Nephron (organoid): ENCODE results near the gene KCNH2.

Experiments
- H3K27ac Mint-ChIP-seq, 3 experiments: 2 replicates each; pipeline ENCODE4 v1.8.0; 2020; ENCODE audit warnings: mixed read lengths in 3 of 3, mild to moderate bottlenecking in 2 of 3, moderate library complexity in 1 of 3
- H3K27me3 Mint-ChIP-seq: 2 replicates; pipeline ENCODE4 v1.8.0; 2021; ENCODE audit warnings: low read depth, mild to moderate bottlenecking, moderate library complexity, mixed read lengths
- H3K36me3 Mint-ChIP-seq: 2 replicates; pipeline ENCODE4 v1.8.0; 2020; ENCODE audit warnings: low read depth, mixed read lengths
- H3K4me1 Mint-ChIP-seq: 2 replicates; pipeline ENCODE4 v1.8.0; 2020; ENCODE audit warnings: mixed read lengths
- H3K4me3 Mint-ChIP-seq, 3 experiments: 2 replicates each; pipeline ENCODE4 v1.8.0; 2020; ENCODE audit warnings: mild to moderate bottlenecking in 3 of 3, mixed read lengths in 3 of 3, moderate library complexity in 2 of 3
- H3K9me3 Mint-ChIP-seq: 2 replicates; pipeline ENCODE4 v1.8.0; 2020; ENCODE audit warnings: mixed read lengths
- CTCF ChIP-seq, 3 experiments: fragments of 200-600 bp; sonication (generic); IDR thresholded peaks; one replicate each; pipeline ENCODE4 v1.5.0; 2021; ENCODE audit warnings: antibody characterized with exemption in 3 of 3; ENCODE audit not compliant: unreplicated experiment in 3 of 3

KCNH2 gene

DNA sequence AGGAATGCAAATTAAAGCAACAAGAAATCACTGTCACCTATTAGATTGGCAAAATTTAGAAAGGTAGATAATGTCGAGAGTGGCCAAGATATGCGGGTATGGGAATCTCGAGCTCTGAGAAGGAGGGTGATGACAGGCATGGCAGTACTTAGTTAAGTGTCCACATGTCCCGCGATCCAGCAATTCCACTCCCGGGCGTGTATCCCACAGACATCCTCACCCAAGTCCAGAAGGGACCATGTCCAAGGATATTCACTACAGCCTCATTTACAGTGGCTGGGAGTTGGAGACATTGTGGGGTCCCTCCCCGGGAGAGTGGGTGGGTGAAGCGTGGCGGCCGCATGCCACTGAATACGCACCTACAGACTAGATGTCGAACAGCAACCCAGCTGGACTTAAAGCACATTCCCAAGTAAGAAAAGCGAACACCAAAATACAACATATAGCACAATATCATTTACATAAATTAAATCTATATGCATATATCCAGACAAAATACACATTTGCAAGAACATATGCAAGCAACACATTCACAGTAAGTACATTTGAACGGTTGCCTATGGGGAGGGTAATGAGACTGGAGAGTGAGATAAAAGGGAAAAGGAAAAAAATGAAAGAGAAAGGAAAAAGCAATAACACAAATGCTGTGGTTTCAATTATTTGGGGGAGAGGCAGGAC, 9.9 kb downstream of the KCNH2 start:
- no peaks in the 10 kb centered on the region for H3K9me3 Mint-ChIP-seq
- H3K27me3 Mint-ChIP-seq = peaks cover 10% of the 10 kb centered on the region
- no peak for TF ChIP-seq CTCF (IDR thresholded peaks at IDR 0.05; ENCODE audit: unreplicated experiment in 3 of 3)
- peak overlapping the region in 2 of 3 experiments; percentile 34 to 39 for H3K4me3 Mint-ChIP-seq
- peaks cover 85% of the 10 kb centered on the region for H3K4me1 Mint-ChIP-seq
- no peaks in the 10 kb centered on the region for H3K36me3 Mint-ChIP-seq
- peak overlapping the region in 2 of 3 experiments; percentile 60 to 80 for H3K27ac Mint-ChIP-seq

DNA sequence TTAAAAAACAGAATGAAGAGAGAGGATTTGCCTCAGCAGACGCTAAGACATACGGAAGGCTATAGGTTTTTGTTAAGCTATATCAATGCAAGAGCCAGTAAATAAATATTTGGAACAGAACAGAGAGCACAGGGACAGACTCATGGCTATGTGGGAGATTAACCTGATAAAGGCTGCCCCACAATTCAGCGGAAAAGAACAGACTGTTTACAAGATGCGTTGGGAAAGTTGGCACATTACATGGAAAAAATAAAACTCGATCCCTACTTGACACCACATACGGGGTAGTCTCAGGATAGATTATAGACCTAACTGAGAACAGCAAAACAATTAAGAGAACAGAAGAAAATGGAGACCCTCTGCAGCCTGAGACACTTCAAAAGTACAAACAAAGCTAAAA, 10.8 kb downstream of the KCNH2 start:
- Mint-ChIP-seq H3K9me3 (no peaks in the 10 kb centered on the region), H3K4me1 (peaks cover 85% of the 10 kb centered on the region), H3K36me3 (no peaks in the 10 kb centered on the region), H3K27ac (peak overlapping the region in 2 of 3 experiments; percentile 29 to 30), H3K4me3 (no peak overlapping the region), H3K27me3 (peaks cover 10% of the 10 kb centered on the region)
- TF ChIP-seq CTCF (IDR thresholded peaks at IDR 0.05; ENCODE audit: unreplicated experiment in 3 of 3) = no peak

- H3K4me3 Mint-ChIP-seq = no peak overlapping the region
- H3K4me1 Mint-ChIP-seq = peaks cover 78% of the 10 kb centered on the region
- peak in 2 of 3 experiments; percentile 20 to 34 for TF ChIP-seq CTCF (IDR thresholded peaks at IDR 0.05; ENCODE audit: unreplicated experiment in 3 of 3)
- H3K27me3 Mint-ChIP-seq = peaks cover 10% of the 10 kb centered on the region
- H3K27ac Mint-ChIP-seq = peak overlapping the region in 1 of 3 experiments; percentile 42
- H3K9me3 Mint-ChIP-seq = no peaks in the 10 kb centered on the region
- no peaks in the 10 kb centered on the region for H3K36me3 Mint-ChIP-seq
These were observed 12.1 kb downstream of the KCNH2 start for GRCh38 chr7:150966002-150966401.

DNA sequence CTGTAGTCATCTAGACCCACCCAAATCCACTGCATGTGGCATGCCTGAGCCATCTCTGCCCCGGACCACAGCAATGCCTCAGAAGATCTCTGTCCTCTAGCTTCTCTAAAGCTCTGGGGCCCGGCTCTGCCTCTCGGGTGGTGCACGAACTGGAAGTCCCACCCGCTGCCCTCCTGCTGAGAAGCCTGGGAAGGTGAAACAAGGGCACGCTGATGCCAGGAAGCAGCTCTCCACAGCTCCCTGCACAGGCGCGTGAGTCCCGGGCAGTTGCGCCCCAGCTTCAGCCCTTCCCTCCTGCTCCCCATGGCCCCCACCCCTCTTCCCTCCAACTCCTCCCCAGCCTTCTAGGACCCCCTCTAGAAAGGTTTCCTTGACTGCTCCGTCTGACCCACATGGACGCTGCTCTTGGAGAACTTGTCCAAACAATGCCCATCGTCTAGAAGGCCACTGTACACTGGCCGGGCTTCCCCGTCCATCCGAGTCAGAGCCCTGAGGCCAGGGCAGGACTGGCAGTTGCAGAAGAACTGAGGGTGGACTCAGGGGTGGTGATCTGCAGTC, 12.8 kb downstream of the KCNH2 start:
- Mint-ChIP-seq H3K36me3 (no peaks in the 10 kb centered on the region), H3K4me3 (no peak overlapping the region), H3K27ac (peak overlapping the region in 2 of 3 experiments; percentile 54 to 74), H3K4me1 (peaks cover 77% of the 10 kb centered on the region), H3K27me3 (peaks cover 8% of the 10 kb centered on the region), H3K9me3 (no peaks in the 10 kb centered on the region)
- no peak for TF ChIP-seq CTCF (IDR thresholded peaks at IDR 0.05; ENCODE audit: unreplicated experiment in 3 of 3)

DNA sequence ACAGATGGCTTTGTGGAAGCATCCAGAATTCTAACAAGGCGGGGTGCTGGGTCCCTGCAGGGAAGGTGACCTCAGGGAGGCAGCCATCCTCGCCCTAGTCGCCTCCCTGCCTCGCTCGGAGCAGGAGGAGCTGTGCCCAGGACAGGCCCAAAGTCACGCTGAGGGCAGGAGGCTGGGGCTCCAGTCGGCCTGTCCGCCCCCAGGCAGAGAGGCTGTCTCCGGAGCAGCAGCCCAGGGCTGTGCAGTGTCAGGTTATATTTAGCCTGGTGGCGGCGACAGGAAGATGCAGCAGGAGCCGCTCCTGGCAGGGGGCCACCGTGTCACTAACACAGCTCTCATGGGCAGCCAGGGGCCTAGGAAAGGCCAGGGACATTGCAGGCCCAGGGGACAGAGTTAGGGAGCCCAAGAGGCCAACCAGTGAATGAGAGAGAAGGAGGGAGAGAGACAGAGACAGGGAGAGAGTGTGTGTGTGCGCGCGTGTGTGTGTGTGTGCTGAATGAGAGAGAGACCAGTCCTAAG, 13.5 kb downstream of the KCNH2 start:
- no peaks in the 10 kb centered on the region for H3K36me3 Mint-ChIP-seq
- H3K27me3 Mint-ChIP-seq = peaks cover 5% of the 10 kb centered on the region
- H3K9me3 Mint-ChIP-seq = no peaks in the 10 kb centered on the region
- peaks cover 77% of the 10 kb centered on the region for H3K4me1 Mint-ChIP-seq
- H3K4me3 Mint-ChIP-seq = peak overlapping the region in 1 of 3 experiments; percentile 27
- peak overlapping the region; percentile 22 to 74 (median 54) for H3K27ac Mint-ChIP-seq
- TF ChIP-seq CTCF (IDR thresholded peaks at IDR 0.05; ENCODE audit: unreplicated experiment in 3 of 3) = no peak
